ENCODE measurements around the gene CMTM8.
"Not testable (repeated sequence)": the region's sequence is repeated elsewhere in the genome, so short reads cannot be mapped to it uniquely, and the experiment has no call there.

CMTM8 gene, protein sequence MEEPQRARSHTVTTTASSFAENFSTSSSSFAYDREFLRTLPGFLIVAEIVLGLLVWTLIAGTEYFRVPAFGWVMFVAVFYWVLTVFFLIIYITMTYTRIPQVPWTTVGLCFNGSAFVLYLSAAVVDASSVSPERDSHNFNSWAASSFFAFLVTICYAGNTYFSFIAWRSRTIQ

DNA sequence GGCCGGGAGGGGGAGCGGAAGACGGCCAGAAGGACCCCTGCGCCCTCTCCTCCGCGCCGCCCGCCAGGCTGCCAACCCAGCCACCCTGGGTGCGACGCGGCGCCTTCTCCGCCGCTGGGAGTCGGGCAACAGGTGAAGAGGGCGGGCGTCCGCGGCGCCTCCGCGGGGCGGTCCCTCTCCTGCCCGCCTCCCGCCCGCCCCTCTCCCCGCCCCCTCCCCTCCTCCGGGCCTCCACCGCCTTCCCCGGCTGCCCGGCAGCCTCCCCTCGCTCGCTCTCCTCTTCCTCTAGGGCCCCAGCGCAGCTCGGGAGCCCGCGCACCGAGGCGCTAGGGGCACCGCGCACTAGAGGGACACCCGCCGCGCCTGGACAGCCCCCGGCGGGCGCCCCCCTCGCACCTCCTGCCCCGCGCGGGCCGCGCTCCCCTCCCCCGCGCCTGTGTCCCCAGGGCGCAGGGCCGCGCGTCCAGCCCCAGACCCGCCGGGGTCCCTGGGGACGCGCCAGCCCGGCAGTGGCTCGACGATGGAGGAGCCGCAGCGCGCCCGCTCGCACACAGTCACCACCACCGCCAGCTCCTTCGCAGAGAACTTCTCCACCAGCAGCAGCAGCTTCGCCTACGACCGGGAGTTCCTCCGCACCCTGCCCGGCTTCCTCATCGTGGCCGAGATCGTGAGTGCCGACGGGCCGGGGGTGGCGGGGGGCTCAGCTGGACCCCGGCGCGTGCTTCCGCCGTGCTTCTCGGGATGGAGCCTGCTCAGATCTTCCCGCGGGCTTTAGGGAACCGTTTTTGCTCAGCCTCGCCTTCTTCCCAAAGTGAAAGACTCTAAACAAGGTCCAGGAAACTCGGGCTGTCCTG, at the start of gene CMTM8:
CMTM8 (plus strand) TSS at position 228 of the 854 bp plus-strand sequence; CDS start at position 521, 293 bp downstream.
- DNase-seq: peak; percentile 24

DNA sequence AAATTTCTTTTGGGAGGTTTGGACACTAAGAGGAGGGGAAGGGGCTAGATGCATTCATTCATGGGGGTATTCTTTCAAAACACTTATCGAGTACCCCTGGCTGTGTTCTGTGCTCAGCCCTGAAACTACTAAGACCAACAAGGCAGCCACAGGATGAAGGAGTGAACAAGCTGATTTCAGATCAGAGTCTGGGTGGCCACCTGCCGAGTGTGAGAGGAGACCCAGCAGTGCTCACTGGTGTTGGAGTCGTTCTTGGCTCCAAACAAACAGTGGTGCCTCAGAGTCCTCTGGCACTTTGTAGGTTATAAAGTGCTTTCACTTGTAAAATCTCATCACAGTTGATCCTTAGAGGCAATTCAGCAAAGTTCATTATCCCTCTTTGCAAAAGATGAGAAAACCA, 48.8 kb upstream of the CMTM8 start:
- DNase-seq: no peak

DNA sequence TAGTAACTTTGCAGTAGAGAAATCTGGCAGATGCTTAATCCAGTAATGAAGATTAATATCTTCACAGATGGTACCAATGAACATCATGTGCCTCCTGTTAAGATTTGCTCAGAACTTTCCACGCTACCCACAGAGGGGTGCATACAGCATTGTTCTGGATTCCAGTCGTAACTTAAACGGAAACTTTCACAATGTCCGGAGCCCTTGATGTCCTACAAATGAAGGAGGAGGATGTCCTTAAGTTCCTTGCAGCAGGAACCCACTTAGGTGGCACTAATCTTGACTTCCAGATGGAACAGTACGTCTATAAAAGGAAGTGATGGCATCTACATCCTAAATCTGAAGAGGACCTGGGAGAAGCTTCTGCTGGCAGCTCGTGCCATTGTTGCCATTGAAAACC, 47.9 kb upstream of the CMTM8 start:
- DNase-seq: not testable (repeated sequence)

DNA sequence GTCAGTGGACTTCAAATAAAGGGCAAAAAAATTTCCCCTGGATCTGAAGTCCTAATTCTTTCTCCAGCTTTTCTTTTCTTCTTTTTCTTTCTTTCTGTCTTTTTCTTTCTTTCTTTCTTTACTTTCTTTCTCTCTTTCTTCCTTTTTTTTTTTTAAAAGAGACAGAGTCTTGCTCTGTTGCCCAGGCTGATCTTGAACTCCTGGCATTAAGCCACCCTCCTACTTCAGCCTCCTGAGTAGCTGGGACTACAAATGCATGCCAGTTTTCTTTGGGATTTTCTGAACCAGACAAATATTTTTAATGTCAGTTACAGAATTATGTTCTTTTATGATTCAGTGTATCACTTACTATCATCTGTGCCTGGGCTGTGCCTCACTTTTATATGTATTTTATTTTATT, 45.4 kb upstream of the CMTM8 start:
- DNase-seq: no peak

DNA sequence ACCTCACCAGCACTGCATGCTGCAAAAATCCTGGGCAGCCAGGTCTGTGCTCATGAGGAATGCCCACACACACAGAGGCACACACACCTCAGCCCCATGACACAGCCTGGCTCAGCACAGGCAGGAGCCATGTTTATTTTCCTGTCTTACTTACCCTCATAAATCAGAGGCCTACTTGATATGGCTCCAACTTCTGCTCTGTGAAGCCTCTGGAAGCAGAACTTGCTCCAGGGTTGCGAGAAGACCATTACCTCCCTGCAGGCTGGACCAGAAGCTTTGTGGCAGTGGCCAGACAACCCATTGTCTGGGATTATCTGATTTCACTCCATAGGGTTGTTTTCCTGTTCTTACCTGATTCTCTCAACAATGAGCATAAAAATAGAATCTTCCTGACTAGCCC, 43.8 kb upstream of the CMTM8 start:
- no peak for DNase-seq

DNA sequence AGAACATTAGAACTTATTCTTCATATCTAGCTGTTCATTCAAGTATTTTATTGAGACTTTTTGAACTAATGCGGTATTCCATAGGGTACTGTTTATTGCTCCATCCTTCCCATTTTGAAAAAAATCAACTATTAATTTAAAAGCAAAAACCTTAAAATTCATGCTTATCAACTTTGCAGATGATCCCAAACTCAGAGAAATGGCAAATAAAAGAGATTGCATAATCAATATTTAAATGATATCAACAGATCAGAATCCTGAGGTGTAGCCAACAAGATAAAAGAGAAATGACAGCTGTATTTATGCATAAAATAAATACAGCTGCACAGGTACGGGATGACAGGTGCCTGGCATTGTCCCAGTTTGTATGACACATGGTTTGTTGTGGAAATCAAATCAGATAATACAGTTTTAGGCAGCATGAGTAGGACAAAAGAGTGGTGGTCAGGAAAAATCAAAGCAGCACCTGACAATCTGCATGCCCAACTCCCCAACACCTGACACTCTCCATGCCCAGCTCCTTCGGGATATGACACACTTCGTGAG, 42.4 kb upstream of the CMTM8 start:
- DNase-seq: no peak

DNA sequence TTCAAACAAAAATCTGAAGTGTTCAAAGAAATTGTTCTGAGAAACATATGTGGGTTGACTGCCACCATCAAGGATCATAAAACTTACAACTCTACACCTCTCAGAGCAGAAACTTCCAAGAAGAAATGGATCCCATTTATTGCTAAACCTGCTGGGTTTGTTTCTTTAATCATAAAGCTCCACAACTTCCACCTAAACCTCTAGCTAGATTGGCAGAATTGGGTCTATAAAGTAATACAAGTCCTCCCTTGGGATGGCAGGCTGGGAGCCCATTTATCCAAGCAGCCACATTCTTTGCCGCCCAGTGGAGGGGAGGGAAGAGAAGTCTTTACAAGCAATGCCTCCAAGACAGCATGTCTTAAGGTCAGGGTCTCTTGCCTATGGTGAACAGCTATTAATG, 40.5 kb upstream of the CMTM8 start:
- no peak for DNase-seq

DNA sequence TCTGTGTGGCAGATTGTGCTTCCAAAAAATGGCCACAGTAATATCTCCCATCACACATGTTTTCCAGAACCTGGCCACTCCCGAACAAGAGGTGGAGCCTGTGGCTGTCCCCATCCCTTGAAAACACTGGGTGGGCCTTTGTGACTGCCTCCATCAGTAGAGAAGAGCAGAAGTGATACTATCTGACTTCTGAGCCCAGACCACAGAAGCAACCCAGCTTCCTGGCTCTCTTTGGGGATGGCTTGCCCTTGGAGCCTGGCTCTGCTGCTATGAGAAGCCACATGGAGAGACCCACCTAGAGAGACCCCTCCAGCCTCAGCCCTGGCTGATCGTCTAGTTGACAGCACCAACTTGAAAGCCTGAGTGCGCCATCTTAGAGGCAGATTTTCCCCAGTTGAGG, 39.8 kb upstream of the CMTM8 start:
- no peak for DNase-seq

DNA sequence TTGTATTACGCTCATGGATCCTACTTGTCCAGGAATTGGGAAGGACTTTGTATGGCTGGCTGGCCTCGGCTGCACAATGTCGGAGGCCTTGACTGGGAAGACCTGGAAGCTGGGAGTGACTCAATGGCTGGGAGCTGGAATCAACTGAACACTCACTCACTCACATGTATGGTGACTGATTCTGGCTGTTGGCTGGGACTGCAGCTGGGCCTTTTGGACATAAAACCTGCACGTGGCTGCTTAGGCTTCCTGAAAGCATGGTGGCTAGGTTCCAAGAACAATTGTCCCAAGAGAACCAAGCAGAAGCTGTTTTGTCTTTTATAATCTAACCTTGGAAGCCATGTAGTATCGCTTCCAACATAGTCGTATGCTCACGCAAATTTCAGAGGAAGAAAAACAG, 38.0 kb upstream of the CMTM8 start:
- DNase-seq: no peak

DNA sequence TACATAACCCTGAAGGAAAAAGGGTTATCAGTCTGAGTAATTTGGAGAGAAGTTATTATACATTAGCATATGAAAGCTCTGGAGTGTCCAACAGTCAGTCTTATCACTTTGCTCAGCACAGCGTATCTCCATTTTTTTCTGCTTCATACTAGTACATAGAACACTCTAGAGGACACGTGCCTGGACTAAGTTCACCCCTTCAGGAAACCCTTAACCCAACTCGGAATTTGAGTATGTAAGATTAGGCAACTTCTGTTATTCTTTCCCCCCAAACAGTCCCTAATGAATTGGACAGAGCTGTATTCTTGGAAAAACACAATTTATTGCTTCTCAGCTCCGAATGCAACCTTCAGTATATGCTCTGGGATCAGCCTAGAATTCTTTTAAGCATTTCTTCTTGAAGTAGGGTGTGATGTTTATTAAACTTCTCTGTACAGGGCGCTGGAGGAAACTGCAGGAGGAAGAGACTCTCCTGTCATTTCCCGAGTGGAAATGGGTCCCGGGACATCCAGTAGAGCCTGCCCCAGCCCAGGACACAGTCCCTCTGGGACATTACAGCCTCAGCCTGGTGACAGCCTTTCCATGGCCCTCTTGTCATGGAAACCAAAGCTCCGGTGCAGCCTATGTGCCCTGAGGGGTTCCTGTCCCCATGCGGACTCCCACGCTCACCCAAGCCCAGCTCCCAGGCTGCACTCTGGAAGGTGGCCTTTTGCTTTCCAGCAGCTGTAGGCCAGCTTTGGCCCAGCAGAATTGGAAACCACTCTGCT, 37.3 kb upstream of the CMTM8 start:
- DNase-seq: no peak

DNA sequence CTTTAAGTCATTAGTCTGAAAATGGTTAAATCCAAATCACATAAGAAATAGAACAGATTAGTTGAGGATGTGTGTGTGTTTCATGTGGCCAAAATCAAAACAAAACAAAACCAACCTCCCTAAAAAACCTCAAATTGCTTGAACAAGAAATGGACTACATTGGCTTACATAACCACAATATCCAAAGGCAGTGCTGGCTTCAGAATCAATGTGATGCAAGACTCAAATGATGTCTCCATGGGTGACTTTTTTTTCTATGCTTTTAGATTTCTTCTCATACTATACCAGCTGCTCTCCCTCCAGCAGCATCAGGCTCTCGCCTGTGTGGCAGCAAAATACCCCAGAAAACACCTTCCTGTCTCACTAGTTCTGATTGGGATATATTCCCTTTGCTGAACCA, 36.0 kb upstream of the CMTM8 start:
- no peak for DNase-seq

DNA sequence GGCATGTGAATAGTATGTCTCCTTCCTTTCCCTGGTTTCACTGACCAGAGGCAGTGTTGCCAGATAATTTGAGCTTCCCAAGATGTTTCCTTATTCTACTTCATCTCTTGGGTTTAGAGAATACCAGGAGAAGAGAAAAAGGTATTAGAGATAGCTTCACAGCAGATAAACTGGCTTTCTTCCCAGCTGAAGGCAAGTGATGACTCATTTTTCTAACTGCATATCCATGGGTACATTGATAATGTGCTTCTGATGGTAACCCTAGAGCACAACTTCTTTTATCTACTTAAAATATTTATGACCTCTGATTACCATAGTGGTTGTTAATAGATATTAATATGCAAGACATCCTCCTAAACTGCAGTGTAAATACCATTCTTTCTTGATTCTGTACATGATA, 34.6 kb upstream of the CMTM8 start:
- no peak for DNase-seq

DNA sequence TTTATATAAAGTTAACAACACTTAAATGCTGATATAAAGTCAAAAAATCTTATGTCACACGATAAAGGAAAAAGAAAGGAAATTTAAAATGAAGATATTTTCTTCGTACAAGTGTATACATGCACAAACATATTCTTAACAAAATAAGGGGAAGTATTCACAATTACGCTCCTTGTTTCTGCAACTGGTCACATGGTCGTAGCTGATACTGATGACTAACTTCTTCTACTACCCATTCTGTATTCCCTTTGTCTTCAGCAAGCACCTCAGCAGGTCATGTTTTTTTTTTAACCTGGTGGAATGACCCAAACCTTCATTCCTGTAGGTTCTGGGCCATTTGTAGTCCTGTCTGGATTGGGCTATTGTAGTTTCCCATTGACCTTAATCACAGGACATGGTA, 30.0 kb upstream of the CMTM8 start:
- no peak for DNase-seq

DNA sequence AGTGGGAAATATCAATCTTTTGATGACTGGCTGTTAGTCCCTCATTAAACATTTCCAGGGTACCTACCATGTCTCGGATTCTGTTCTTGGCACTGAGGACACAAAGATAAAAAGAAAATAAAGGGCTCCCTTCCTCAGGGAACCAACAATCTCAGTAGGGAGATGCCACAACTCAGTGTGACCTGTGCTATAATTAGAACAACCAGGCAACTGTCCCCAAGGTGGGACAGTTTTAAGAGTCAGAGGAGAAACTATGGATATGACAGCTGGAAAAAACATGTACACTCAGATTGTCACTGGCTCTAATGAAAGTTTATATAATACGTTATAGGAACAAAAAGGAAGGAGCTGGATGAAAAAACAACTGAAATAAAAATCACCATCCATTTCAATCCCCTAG, 23.3 kb upstream of the CMTM8 start:
- no peak for DNase-seq

DNA sequence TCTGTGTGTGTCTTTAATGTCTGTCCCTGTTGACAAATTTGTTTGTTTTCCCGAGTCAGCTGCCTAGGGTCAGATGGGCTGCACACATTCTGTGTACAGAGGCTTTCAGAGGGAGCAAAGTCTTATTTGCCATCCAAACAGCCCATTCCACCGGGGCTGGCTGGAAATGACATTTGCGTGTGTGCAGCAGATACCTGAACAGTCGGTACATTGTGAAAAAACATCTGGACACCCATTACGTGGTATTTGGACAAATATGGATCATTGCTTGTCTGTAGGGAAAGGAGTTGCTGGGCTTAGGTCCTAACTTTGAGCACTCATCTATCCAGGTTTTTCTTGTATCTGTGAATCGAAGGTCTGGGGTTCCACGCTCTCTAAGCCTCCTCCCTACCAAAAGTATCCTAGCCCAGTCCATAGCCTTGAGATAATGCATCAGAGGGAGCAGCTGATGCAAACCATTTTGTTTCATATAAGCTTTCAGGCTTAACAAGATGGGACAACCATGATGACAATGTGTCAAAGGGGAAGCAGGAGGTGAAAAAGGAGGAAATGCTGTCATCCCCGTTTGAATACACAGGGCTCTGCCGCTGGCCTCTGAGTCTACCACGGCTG, 22.2 kb upstream of the CMTM8 start:
- no peak for DNase-seq

DNA sequence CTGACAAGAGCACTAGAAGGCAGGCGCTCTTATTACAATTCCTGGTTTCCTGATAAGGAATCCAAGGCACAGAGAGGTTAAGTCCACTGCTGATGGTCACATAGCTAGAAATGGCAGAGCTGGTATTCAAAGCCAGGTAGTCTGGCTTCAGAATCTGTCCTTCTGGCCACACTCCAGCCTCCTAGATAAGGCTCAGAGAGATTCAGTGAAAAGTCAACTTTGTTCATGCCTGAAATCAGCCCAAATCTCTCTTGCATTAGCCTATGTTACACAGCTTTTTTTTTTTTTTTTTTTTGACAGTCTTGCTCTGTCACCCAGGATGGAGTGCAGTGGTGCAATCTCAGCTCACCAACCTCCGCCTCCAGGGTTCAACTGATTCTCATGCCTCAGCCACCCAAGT, 21.1 kb upstream of the CMTM8 start:
- DNase-seq: no peak

DNA sequence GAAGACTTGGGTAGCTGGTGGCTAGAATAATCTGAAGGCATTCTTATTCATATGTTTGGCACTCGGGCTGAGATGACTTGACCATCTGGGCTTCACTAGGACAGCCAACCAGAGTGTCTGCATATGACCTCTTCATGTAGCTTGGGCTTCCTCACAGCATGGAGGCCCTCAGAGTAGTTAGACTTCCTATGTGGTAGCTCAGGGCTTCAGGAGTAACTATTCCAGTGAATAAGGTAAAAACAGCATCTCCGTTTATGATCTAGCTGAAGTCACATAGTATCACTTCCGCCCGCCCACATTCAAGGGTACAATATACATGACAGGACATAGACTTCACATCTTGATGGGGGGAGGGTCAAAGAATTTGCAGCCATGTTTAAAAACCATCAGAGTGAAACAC, 18.9 kb upstream of the CMTM8 start:
- no peak for DNase-seq

DNA sequence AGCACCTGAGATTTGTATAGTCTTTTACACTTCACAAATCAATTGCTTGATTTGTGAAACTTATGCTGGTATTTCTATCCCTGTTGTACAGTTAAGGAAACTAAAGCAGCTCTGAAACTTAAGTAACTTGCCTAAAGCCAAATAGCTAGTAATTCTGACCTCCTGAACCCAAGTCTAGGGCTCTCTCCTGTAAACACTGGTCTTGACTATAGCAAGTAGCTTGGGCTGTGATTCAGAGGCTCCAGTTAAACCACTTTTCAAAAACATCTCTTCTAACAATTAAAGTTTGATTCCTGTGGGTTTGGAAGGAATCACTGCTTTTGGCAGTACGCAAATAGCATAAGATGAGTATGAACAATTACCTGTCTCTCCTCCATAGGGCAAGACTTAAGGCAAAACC, 18.5 kb upstream of the CMTM8 start:
- no peak for DNase-seq

DNA sequence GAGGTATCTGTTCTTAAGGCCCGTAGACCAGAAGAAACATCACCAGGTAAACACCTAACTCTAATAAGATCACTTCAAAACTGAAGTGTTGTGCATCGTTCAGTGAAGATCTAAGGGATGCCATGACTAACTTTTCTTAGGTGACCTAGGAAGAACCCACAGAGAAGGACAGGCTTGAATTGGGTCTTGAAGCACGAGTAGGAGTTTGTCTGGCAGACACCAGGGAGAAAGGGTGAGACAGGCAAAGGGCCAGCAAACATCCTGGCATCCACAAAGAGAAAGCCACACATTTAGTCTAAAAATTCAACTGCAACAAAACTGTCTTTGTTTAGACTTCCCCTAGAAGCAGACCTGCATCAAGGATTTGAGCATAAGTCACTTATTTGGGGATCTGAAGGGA, 15.5 kb upstream of the CMTM8 start:
- no peak for DNase-seq

DNA sequence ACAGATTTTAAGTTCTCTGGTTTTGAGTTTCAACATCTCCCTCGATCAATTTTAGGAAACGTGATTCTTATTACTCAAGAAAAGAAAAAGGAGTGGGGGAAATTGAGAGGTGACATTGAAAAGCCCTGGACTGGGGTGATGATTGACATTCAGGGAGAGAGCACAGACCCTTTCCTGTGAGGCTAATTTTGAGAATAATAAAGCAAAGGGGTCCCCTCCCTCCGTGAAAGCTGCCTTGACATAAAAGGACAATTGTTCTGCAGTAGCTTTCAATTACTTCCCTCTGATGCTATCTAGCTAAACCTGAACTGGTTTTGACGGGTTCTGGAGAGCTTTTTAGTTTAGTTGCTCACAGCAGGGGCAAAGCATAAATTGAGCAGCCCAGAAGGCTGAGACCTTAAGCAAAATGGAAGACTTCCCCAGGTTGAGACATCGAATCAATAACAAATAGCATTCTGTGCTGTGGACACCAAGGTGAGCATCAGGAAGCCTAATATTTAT, 14.4 kb upstream of the CMTM8 start:
- peak; percentile 1 for DNase-seq

DNA sequence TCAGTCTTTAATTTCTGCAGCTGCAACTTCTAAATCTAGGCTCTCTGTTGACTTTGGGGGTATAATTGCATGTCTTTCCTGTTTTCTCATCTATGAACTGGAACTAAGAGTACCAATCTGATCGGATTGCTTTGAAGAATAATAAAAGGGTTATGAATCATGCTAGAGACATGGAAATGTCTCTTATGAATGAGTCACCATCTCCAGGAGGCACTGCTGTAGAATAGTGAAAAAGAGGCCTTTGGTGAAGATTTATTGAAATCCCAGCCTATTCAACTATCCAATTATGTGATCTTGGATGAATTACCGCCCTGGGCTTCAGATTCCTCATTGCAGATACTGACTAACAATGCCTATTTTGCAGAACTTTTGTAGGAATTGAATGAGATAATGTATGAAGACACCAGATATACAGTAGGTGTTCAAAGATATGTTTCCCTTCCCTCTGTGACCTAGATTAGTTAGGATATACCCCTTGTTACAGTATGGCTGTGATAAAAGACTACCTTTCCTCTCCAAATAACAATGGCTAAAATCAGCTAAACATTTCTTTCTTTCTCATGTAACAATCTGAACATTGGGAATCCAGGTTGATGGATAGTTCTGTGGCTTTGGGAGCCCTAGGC, 11.5 kb upstream of the CMTM8 start:
- DNase-seq: peak; percentile 8

DNA sequence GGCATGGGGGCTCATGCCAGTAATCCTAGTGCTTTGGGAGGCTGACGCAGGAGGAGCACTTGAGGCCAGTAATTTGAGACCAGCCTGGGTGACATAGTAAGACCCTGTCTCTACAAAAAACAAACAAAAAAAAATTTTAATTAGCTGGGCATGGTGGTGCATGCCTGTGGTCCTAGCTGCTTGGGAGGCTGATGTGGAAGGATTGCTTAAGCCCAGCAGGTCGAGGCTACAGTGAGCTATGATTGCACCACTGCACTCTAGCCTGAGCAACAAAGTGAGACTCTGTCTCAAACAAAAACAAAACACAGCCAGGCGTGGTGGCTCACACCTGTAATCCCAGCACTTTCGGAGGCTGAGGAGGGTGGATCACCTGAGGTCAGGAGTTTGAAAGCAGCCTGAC, 9.7 kb upstream of the CMTM8 start:
- not testable (repeated sequence) for DNase-seq

DNA sequence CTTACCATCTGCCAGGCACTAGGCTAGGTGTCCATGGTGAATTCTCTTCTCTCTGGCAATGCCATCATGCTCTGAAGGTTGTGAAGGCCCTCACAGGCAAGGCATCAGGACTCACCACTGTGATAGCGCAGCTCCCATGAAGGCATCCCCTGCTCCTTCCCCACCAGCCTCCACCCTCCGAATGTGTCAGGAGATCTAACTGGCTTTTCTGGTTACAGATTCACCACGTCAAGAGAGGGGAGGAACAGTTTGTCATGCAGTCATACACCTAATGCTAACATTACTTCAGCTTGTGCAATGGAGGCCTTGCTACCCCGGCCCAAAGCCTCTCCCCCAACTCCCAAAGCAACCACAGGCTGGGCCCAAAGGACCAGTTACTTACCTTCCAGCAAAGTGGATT, 8.9 kb upstream of the CMTM8 start:
- no peak for DNase-seq

All from DMS79 treated with DMSO at 0.1 percent for 48 hours (cell line).